K562 (cell line): ENCODE data around the gene MTERF4. TPM values are rescaled to one million over a fixed set of nuclear protein-coding genes. Genes with fewer than 3 reads are reported as not detected.

Source experiments
- ATAC-seq: fragments of 200-7000 bp; cut with Tn5 transposase; 3 replicates; pipeline ENCODE4 v1.9.1; 2020; ENCODE audit warnings: moderate library complexity
- BruUV-seq: library from RNA; stranded (reverse); fragments of 400-500 nt; replicated peaks from 2 replicates; lab custom pipeline; 2021; lab: Mats Ljungman, UMichigan
- CTCF ChIA-PET: fragments of 300-600 bp; formaldehyde crosslinking; extraction: SDS; loops from one replicate; lab custom pipeline; 2021; ENCODE audit warnings: low intra/inter-chr PET ratio; lab: Yijun Ruan, JAX
- POLR2A ChIA-PET: fragments of 300-600, 350-650 bp; sonication (Branson Sonifier 250); formaldehyde crosslinking; extraction: SDS; loops from one replicate; lab custom pipeline; 2021; ENCODE audit warnings: antibody characterized with exemption, inconsistent platforms; lab: Yijun Ruan, JAX
- DNase-seq, 4 experiments: peaks; one replicate each; pipeline versions ENCODE4 v3.0.0 to v3.0.0-alpha.2; 2011 to 2018; ENCODE audit warnings: low spot score in 3 of 4, mixed read lengths in 3 of 4; ENCODE audit errors: extremely low read depth in 1 of 4
- FAIRE-seq: peaks from 2 replicates; lab custom pipeline; 2011; peaks lifted over from hg19 to GRCh38; lab: Jason Lieb, UNC
- H2AFZ ChIP-seq: 2 replicates; pipeline ENCODE4 v1.6.0; 2011; ENCODE audit warnings: low read depth, low read length, control low read depth, inconsistent platforms
- H3K27ac ChIP-seq: fragments of 200-600 bp; 3 replicates; pipeline ENCODE4 v1.8.0; 2011; ENCODE audit warnings: low read depth, mild to moderate bottlenecking, control low read depth, inconsistent platforms, low read length, moderate library complexity, mixed read lengths; ENCODE audit errors: extremely low read depth
- H3K27me3 ChIP-seq, 2 experiments: fragments of 300-600 bp in 1 of 2; 2 replicates in 1 of 2; 3 replicates in 1 of 2; pipeline versions ENCODE4 v1.6.0 to v1.8.0; 2011; ENCODE audit warnings: inconsistent platforms in 2 of 2, low read length in 2 of 2, mild to moderate bottlenecking in 1 of 2, mixed read lengths in 1 of 2, moderate library complexity in 1 of 2; ENCODE audit not compliant: control insufficient read depth in 2 of 2, insufficient read depth in 2 of 2
- H3K36me3 ChIP-seq: fragments of 300-600 bp; 3 replicates; pipeline ENCODE4 v1.8.0; 2011; ENCODE audit warnings: mild to moderate bottlenecking, low read length, inconsistent platforms; ENCODE audit not compliant: control insufficient read depth, insufficient read depth
- H3K4me1 ChIP-seq, 2 experiments: fragments of 200-600 bp in 1 of 2; replicated peaks in 1 of 2; 2 replicates in 1 of 2; 3 replicates in 1 of 2; pipeline versions ENCODE4 v1.5.1 to v1.8.0; 2011; ENCODE audit warnings: inconsistent platforms in 2 of 2, low read length in 2 of 2, mild to moderate bottlenecking in 1 of 2, mixed read lengths in 1 of 2, moderate library complexity in 1 of 2; ENCODE audit not compliant: control insufficient read depth in 2 of 2, insufficient read depth in 2 of 2
- H3K4me2 ChIP-seq: 2 replicates; pipeline ENCODE4 v1.6.1; 2011; ENCODE audit warnings: low read length, control low read depth, inconsistent platforms, mixed read lengths; ENCODE audit not compliant: insufficient read depth
- H3K4me3 ChIP-seq: fragments of 200-600 bp; sonication (generic), shearing (Covaris generic); 2 replicates; pipeline ENCODE4 v1.5.1; 2016; ENCODE audit warnings: control low read depth, inconsistent platforms
- H3K79me2 ChIP-seq: fragments of 200-600 bp; 3 replicates; pipeline ENCODE4 v1.8.0; 2011; ENCODE audit warnings: low read length, inconsistent platforms; ENCODE audit not compliant: control insufficient read depth, insufficient read depth
- H3K9ac ChIP-seq, 2 experiments: 2 replicates each; pipeline versions ENCODE4 v1.6.0 to v1.6.1; 2011; ENCODE audit warnings: low read depth in 2 of 2, low read length in 2 of 2, control low read depth in 1 of 2, inconsistent platforms in 1 of 2, mild to moderate bottlenecking in 1 of 2, mixed read lengths in 1 of 2; ENCODE audit not compliant: insufficient read depth in 1 of 2
- H3K9me1 ChIP-seq: one replicate; pipeline ENCODE4 v1.6.0; 2011; ENCODE audit warnings: inconsistent platforms, mild to moderate bottlenecking, low read length, moderate library complexity; ENCODE audit not compliant: control insufficient read depth, insufficient read depth
- H3K9me3 ChIP-seq: replicated peaks from 2 replicates; pipeline ENCODE4 v1.5.1; 2011; ENCODE audit warnings: low read depth, low read length, inconsistent platforms; ENCODE audit not compliant: control insufficient read depth, insufficient read depth
- H4K20me1 ChIP-seq: replicated peaks from 2 replicates; pipeline ENCODE4 v1.6.1; 2011; ENCODE audit warnings: low read length, inconsistent platforms, mixed read lengths; ENCODE audit not compliant: control insufficient read depth, insufficient read depth
- CEBPB ChIP-seq: fragments of 450-650 bp; IDR thresholded peaks from 2 replicates; pipeline ENCODE4 v1.6.1; 2016; ENCODE audit warnings: missing genetic modification characterization, missing compliant biosample characterization
- E2F3 ChIP-seq: fragments of 250-450 bp; sonication (Bioruptor Pico); IDR thresholded peaks from 2 replicates; pipeline ENCODE4 v1.4.0; 2020; ENCODE audit warnings: mild to moderate bottlenecking
- ESRRA ChIP-seq: fragments of 450-650 bp; IDR thresholded peaks from 2 replicates; pipeline ENCODE4 v1.6.1; 2014; ENCODE audit warnings: low read depth, mild to moderate bottlenecking, moderate library complexity, borderline replicate concordance
- FOXJ3 ChIP-seq: sonication (generic); formaldehyde crosslinking; IDR thresholded peaks from 2 replicates; pipeline ENCODE4 v1.4.0; 2020; ENCODE audit warnings: mild to moderate bottlenecking, missing genetic modification reagents
- JUNB ChIP-seq: fragments of 450-650 bp; formaldehyde crosslinking; conservative IDR thresholded peaks from 2 replicates; pipeline ENCODE4 v1.4.0; 2020; ENCODE audit warnings: mild to moderate bottlenecking
- KAT8 ChIP-seq: fragments of 450-650 bp; IDR thresholded peaks from 2 replicates; pipeline ENCODE4 v1.6.1; 2016; ENCODE audit warnings: low read depth, mild to moderate bottlenecking
- KLF13 ChIP-seq: fragments of 450-650 bp; IDR thresholded peaks from 2 replicates; pipeline ENCODE4 v1.6.1; 2016; ENCODE audit warnings: missing genetic modification characterization, low read depth, mild to moderate bottlenecking, missing compliant biosample characterization, moderate library complexity, borderline replicate concordance
- MED1 ChIP-seq: sonication (generic); formaldehyde crosslinking; IDR thresholded peaks from 2 replicates; pipeline ENCODE4 v1.8.1; 2023; ENCODE audit warnings: missing genetic modification reagents, borderline replicate concordance
- PHB2 ChIP-seq: fragments of 450-650 bp; IDR thresholded peaks from 2 replicates; pipeline ENCODE4 v1.6.1; 2017; ENCODE audit warnings: low read depth
- RBM14 ChIP-seq: fragments of 200-400 bp; formaldehyde crosslinking; IDR thresholded peaks from 2 replicates; pipeline ENCODE4 v1.6.1; 2018; ENCODE audit warnings: low read depth, mild to moderate bottlenecking, low read length, moderate library complexity, borderline replicate concordance; ENCODE audit not compliant: insufficient read depth
- RUNX1 ChIP-seq: sonication (generic); IDR thresholded peaks from 2 replicates; pipeline ENCODE4 v1.6.1; 2016; ENCODE audit warnings: antibody characterized with exemption, low read depth
- SAFB ChIP-seq: fragments of 200-400 bp; formaldehyde crosslinking; IDR thresholded peaks from 2 replicates; pipeline ENCODE4 v1.6.1; 2017; ENCODE audit warnings: low read depth, low read length, borderline replicate concordance
- SFPQ ChIP-seq: fragments of 200-400 bp; formaldehyde crosslinking; IDR thresholded peaks from 2 replicates; pipeline ENCODE4 v1.6.1; 2017; ENCODE audit warnings: mild to moderate bottlenecking, low read depth, low read length, moderate library complexity
- SPI1 ChIP-seq: IDR thresholded peaks from 2 replicates; pipeline ENCODE4 v1.6.1; 2011; ENCODE audit warnings: low read depth, low read length, control low read depth, borderline replicate concordance
- STAT5B ChIP-seq: fragments of 250-450 bp; sonication (Bioruptor Pico); IDR thresholded peaks from 2 replicates; pipeline ENCODE4 v1.8.0; 2021; ENCODE audit warnings: mild to moderate bottlenecking, inconsistent platforms
- TFAM ChIP-seq: fragments of 250-450 bp; sonication (Bioruptor Pico); conservative IDR thresholded peaks from 2 replicates; pipeline ENCODE4 v1.5.0; 2021; ENCODE audit warnings: mild to moderate bottlenecking, moderate library complexity
- ZEB2 ChIP-seq: fragments of 450-650 bp; IDR thresholded peaks from 2 replicates; pipeline ENCODE4 v1.6.1; 2016
- ZNF165 ChIP-seq: fragments of 250-450 bp; sonication (Bioruptor Pico); IDR thresholded peaks from 2 replicates; pipeline ENCODE4 v1.4.0; 2020; ENCODE audit warnings: borderline replicate concordance
- ZNF766 ChIP-seq: fragments of 200-800 bp; sonication (Bioruptor generic); conservative IDR thresholded peaks from 2 replicates; pipeline ENCODE4 v1.6.1; 2016; ENCODE audit warnings: missing genetic modification characterization, missing compliant biosample characterization
- WGBS: fragments of 100-300 bp; shearing (Covaris generic); methylation state at CpG from one replicate; pipeline ENCODE4 v1.1.6; 2016; ENCODE audit warnings: low coverage, mixed read lengths; ENCODE audit not compliant: insufficient coverage; ENCODE audit errors: missing lambda C conversion rate; 5-methylcytosine and 5-hydroxymethylcytosine counted together
- in situ Hi-C: fragments of 300-500 bp; cut with MboI; formaldehyde crosslinking; loops from 4 replicates; pipeline ENCODE4 v1.15.0; 2018; ENCODE audit warnings: inconsistent platforms, mixed read lengths
- intact Hi-C: fragments of 100-400 bp; cut with micrococcal nuclease; formaldehyde crosslinking; loops from 2 replicates; pipeline ENCODE4 v1.14.2; 2022
- polyA plus RNA-seq, 8 experiments: library from polyadenylated mRNA; depleted of rRNA in 4 of 8; stranded (reverse) in 5 of 8; unstranded in 3 of 8; fragments of >200 nt; fragmentation: Nextera tagmentation in 2 of 8; fragmentation: Illumina TruSeq in 1 of 8; extraction: Ambion mirVana in 2 of 8; extraction: Trizol in 1 of 8; gene quantifications; 2 replicates each; pipeline versions ENCODE4 v1.2.1 to v1.2.3, GENCODE V29; 2011 to 2014; ENCODE audit warnings: inconsistent platforms in 1 of 8, missing spikeins in 1 of 8
- total RNA-seq, 7 experiments: library from RNA; depleted of rRNA in 6 of 7; stranded (reverse); fragments of >200 nt in 6 of 7; fragmentation: Illumina TruSeq in 2 of 7; extraction: Trizol in 2 of 7; gene quantifications; 2 replicates each; pipeline versions ENCODE4 v1.2.1 to v1.2.3, GENCODE V29; 2011 to 2021; ENCODE audit warnings: low replicate concordance in 1 of 7

MTERF4 gene
- total and polyA plus RNA-seq, 9 of the 15 experiments (the other 6 are each of a cell fraction or from before 2014, with no cell fraction given) = 15.3 to 29.6 (median 21.2) TPM

GRCh38 chr2:241053576-241054251 lies 48.4 kb downstream of the MTERF4 start:
- FAIRE-seq (no peak), ATAC-seq (no peak), DNase-seq (no peak)
- in situ Hi-C loops = no loop called here
- Histone ChIP-seq H3K4me2 (no peak overlapping the region), H3K9me1 (no peaks in the 10 kb centered on the region), H4K20me1 (peaks cover 3% of the 10 kb centered on the region; the same call in 1 of the 2 replicates), H3K79me2 (no peaks in the 10 kb centered on the region), H3K36me3 (no peaks in the 10 kb centered on the region), H3K4me1 (no peaks in the 10 kb centered on the region; a peak in 1 of 5 replicates), H3K9me3 (no peaks in the 10 kb centered on the region), H2AFZ (no peak overlapping the region), H3K9ac (no peak overlapping the region), H3K27ac (no peak overlapping the region), H3K4me3 (no peak overlapping the region), H3K27me3 (peaks cover 0 to 31% of the 10 kb centered on the region in 2 experiments; a peak in 2 of 5 replicates)
- TF ChIP-seq JUNB (CRISPR knock-in tag) = no peak
- no peak for TF ChIP-seq ZNF165 (CRISPR knock-in tag)
- no peak for TF ChIP-seq RUNX1
- TF ChIP-seq CEBPB (tag) = no peak
- no peak for TF ChIP-seq ZNF766 (CRISPR knock-in tag)
- TF ChIP-seq PHB2 = no peak
- no peak for TF ChIP-seq E2F3 (CRISPR knock-in tag)
- no peak for TF ChIP-seq SPI1
- TF ChIP-seq MED1 (CRISPR knock-in tag) = no peak
- no peak for TF ChIP-seq STAT5B
- no peak for TF ChIP-seq SAFB
- TF ChIP-seq TFAM (CRISPR knock-in tag) = no peak
- no peak for TF ChIP-seq KAT8
- TF ChIP-seq ZEB2 = no peak
- no peak for TF ChIP-seq ESRRA
- TF ChIP-seq KLF13 (tag) = no peak
- no peak for TF ChIP-seq SFPQ
- no peak for TF ChIP-seq FOXJ3 (CRISPR knock-in tag)
- no peak for TF ChIP-seq RBM14
- BruUV-seq = no TSS peak
- intact Hi-C loops = no loop called here
- ChIA-PET CTCF (no interaction called here), POLR2A (no interaction called here)
- whole genome bisulfite sequencing = 0% methylated on average over 7 of the region's 8 CpGs
